NB4 (cell line): ENCODE measurements around the gene INPP5D.

ENCODE experiments used
- CTCF ChIP-seq: IDR thresholded peaks from one replicate; pipeline ENCODE4 v1.5.1; 2012; ENCODE audit warnings: low read depth, low read length
- MYC ChIP-seq: IDR thresholded peaks from 2 replicates; pipeline ENCODE4 v1.6.1; 2011; ENCODE audit warnings: low read depth, low read length
- POLR2A ChIP-seq: IDR thresholded peaks from 2 replicates; pipeline ENCODE4 v1.6.1; 2011; ENCODE audit warnings: mild to moderate bottlenecking; ENCODE audit not compliant: insufficient read length; ENCODE audit errors: extremely low read depth

- TF ChIP-seq CTCF (no peak), POLR2A (no peak), MYC (no peak)
These were observed 87.7 kb downstream of the INPP5D start for GRCh38 chr2:233147829-233148167.
